ENCODE results near the gene CTNNA3. TPM values are rescaled to one million over a fixed set of nuclear protein-coding genes. Genes with fewer than 3 reads are reported as not detected.

CTNNA3 gene
- total RNA-seq, 2 donors from 2014 or later: 3.2 to 7.2 TPM

- TF ChIP-seq CTCF (conservative IDR thresholded peaks at IDR 0.05): no peak
- no peaks in the 10 kb centered on the region for H3K27me3 Mint-ChIP-seq (ENCODE audit: insufficient read depth)
- H3K9me3 Mint-ChIP-seq: no peaks in the 10 kb centered on the region
- Histone ChIP-seq H3K9me3 (ENCODE audit: control insufficient read depth, low read length) (no peaks in the 10 kb centered on the region), H3K36me3 (ENCODE audit: control insufficient read depth, insufficient read depth, low read length) (no peaks in the 10 kb centered on the region), H3K27ac (ENCODE audit: low read depth, low read length) (no peak overlapping the region), H3K27me3 (ENCODE audit: control insufficient read depth, insufficient read depth, low read length, poor library complexity, severe bottlenecking) (no peaks in the 10 kb centered on the region), H3K9ac (ENCODE audit: extremely low read depth, low read length, poor library complexity, severe bottlenecking) (no peak overlapping the region), H3K4me1 (ENCODE audit: control insufficient read depth, insufficient read depth, low read length) (no peaks in the 10 kb centered on the region), H3K4me3 (ENCODE audit: low read length) (no peak overlapping the region)
- DNase-seq: no peak
- no peak overlapping the region for H3K27ac Mint-ChIP-seq
- no peaks in the 10 kb centered on the region for H3K36me3 Mint-ChIP-seq (ENCODE audit: low read depth)
- peaks cover 3% of the 10 kb centered on the region for H3K4me1 Mint-ChIP-seq
- H3K4me3 Mint-ChIP-seq: no peak overlapping the region
- 96% methylated on average over 2 of the region's 2 CpGs for WGBS, 2 experiments (ENCODE audit: insufficient coverage in 1 of 2, insufficient read length in 1 of 2)
These were observed 581.0 kb downstream of the CTNNA3 start for GRCh38 chr10:67114945-67115344.

- H3K9ac ChIP-seq (ENCODE audit: extremely low read depth, low read length, poor library complexity, severe bottlenecking): no peak overlapping the region
- 96% methylated on average over 1 of the region's 1 CpG; no CpG with 5 or more reads in 1 of the 2 experiments for WGBS, 2 experiments (ENCODE audit: insufficient coverage in 1 of 2, insufficient read length in 1 of 2)
- Mint-ChIP-seq H3K27ac (no peak overlapping the region), H3K36me3 (ENCODE audit: low read depth) (no peaks in the 10 kb centered on the region), H3K4me3 (no peak overlapping the region), H3K9me3 (no peaks in the 10 kb centered on the region), H3K27me3 (ENCODE audit: insufficient read depth) (no peaks in the 10 kb centered on the region), H3K4me1 (peaks cover 3% of the 10 kb centered on the region)
- DNase-seq: no peak
- H3K4me3 ChIP-seq (ENCODE audit: low read length): no peak overlapping the region
- no peak for TF ChIP-seq CTCF (conservative IDR thresholded peaks at IDR 0.05)
- no peaks in the 10 kb centered on the region for H3K27me3 ChIP-seq (ENCODE audit: control insufficient read depth, insufficient read depth, low read length, poor library complexity, severe bottlenecking)
- no peaks in the 10 kb centered on the region for H3K4me1 ChIP-seq (ENCODE audit: control insufficient read depth, insufficient read depth, low read length)
- H3K36me3 ChIP-seq (ENCODE audit: control insufficient read depth, insufficient read depth, low read length): no peaks in the 10 kb centered on the region
- H3K27ac ChIP-seq (ENCODE audit: low read depth, low read length): no peak overlapping the region
- H3K9me3 ChIP-seq (ENCODE audit: control insufficient read depth, low read length): no peaks in the 10 kb centered on the region
These were observed 583.2 kb downstream of the CTNNA3 start for GRCh38 chr10:67112765-67113164.

GRCh38 chr10:67110286-67110685, 585.7 kb downstream of the CTNNA3 start:
- peaks cover 3% of the 10 kb centered on the region for H3K4me1 Mint-ChIP-seq
- TF ChIP-seq CTCF (conservative IDR thresholded peaks at IDR 0.05): no peak

More at GRCh38 chr10:67110286-67110685, 585.7 kb downstream of the CTNNA3 start:
- Histone ChIP-seq H3K9me3 (ENCODE audit: control insufficient read depth, low read length) (no peaks in the 10 kb centered on the region), H3K27ac (ENCODE audit: low read depth, low read length) (no peak overlapping the region), H3K36me3 (ENCODE audit: control insufficient read depth, insufficient read depth, low read length) (no peaks in the 10 kb centered on the region), H3K27me3 (ENCODE audit: control insufficient read depth, insufficient read depth, low read length, poor library complexity, severe bottlenecking) (no peaks in the 10 kb centered on the region), H3K4me1 (ENCODE audit: control insufficient read depth, insufficient read depth, low read length) (no peaks in the 10 kb centered on the region), H3K9ac (ENCODE audit: extremely low read depth, low read length, poor library complexity, severe bottlenecking) (no peak overlapping the region), H3K4me3 (ENCODE audit: low read length) (no peak overlapping the region)
- H3K27ac Mint-ChIP-seq: no peak overlapping the region
- no peak overlapping the region for H3K4me3 Mint-ChIP-seq
- no peaks in the 10 kb centered on the region for H3K27me3 Mint-ChIP-seq (ENCODE audit: insufficient read depth)
- no peak for DNase-seq
- no peaks in the 10 kb centered on the region for H3K36me3 Mint-ChIP-seq (ENCODE audit: low read depth)
- H3K9me3 Mint-ChIP-seq: no peaks in the 10 kb centered on the region
